MM.1S (cell line): ENCODE measurements around the gene TSHZ1.
"Not testable (repeated sequence)": the region's sequence is repeated elsewhere in the genome, so short reads cannot be mapped to it uniquely, and the experiment has no call there.

Source experiments
- DNase-seq: peaks from one replicate; pipeline ENCODE4 v3.0.0-alpha.2; 2015
- H2AFZ ChIP-seq: fragments of 300-600 bp; sonication (generic); 2 replicates; pipeline ENCODE4 v1.6.0; 2016; ENCODE audit warnings: antibody characterized with exemption, low read length
- H3F3A ChIP-seq: fragments of 300-600 bp; sonication (generic); 2 replicates; pipeline ENCODE4 v1.6.1; 2016; ENCODE audit warnings: mild to moderate bottlenecking, antibody characterized with exemption, low read length, moderate library complexity, mixed read lengths; ENCODE audit not compliant: insufficient read depth
- H3K27ac ChIP-seq: fragments of 300-600 bp; sonication (generic); 2 replicates; pipeline ENCODE4 v1.5.1; 2016; ENCODE audit warnings: mild to moderate bottlenecking, low read length
- H3K27me3 ChIP-seq: fragments of 300-600 bp; sonication (generic); replicated peaks from 2 replicates; pipeline ENCODE4 v1.6.0; 2016; ENCODE audit warnings: low read length; ENCODE audit not compliant: insufficient read depth
- H3K36me3 ChIP-seq: fragments of 300-600 bp; sonication (generic); replicated peaks from 2 replicates; pipeline ENCODE4 v1.6.1; 2016; ENCODE audit warnings: mild to moderate bottlenecking, low read length, mixed read lengths; ENCODE audit not compliant: insufficient read depth
- H3K4me1 ChIP-seq: fragments of 300-600 bp; sonication (generic); 2 replicates; pipeline ENCODE4 v1.6.1; 2016; ENCODE audit warnings: low read length, mixed read lengths
- H3K4me2 ChIP-seq: fragments of 300-600 bp; sonication (generic); 2 replicates; pipeline ENCODE4 v1.6.0; 2016; ENCODE audit warnings: low read depth, low read length
- H3K4me3 ChIP-seq: fragments of 300-600 bp; sonication (generic); 2 replicates; pipeline ENCODE4 v1.5.1; 2016; ENCODE audit warnings: low read length, mixed read lengths
- H3K79me2 ChIP-seq: fragments of 300-600 bp; sonication (generic); 2 replicates; pipeline ENCODE4 v1.6.1; 2016; ENCODE audit warnings: mixed run types, low read length, mixed read lengths
- H3K9ac ChIP-seq: fragments of 300-600 bp; sonication (generic); 2 replicates; pipeline ENCODE4 v1.6.1; 2016; ENCODE audit warnings: low read length, mixed read lengths
- H3K9me2 ChIP-seq: fragments of 300-600 bp; sonication (generic); replicated peaks from 2 replicates; pipeline ENCODE4 v1.6.1; 2016; ENCODE audit warnings: mild to moderate bottlenecking, low read length, mixed read lengths; ENCODE audit not compliant: insufficient read depth
- H3K9me3 ChIP-seq: fragments of 300-600 bp; sonication (generic); replicated peaks from 2 replicates; pipeline ENCODE4 v1.6.1; 2016; ENCODE audit warnings: mild to moderate bottlenecking, low read length, mixed read lengths; ENCODE audit not compliant: insufficient read depth
- H4K20me1 ChIP-seq: fragments of 300-600 bp; sonication (generic); 2 replicates; pipeline ENCODE4 v1.6.1; 2016; ENCODE audit warnings: mild to moderate bottlenecking, low read length, moderate library complexity, mixed read lengths; ENCODE audit not compliant: insufficient read depth
- CTCF ChIP-seq: fragments of 300-600 bp; sonication (generic); IDR thresholded peaks from 2 replicates; pipeline ENCODE4 v1.5.1; 2016; ENCODE audit warnings: antibody characterized with exemption, low read length, mixed read lengths
- EZH2 ChIP-seq: fragments of 300-600 bp; sonication (generic); optimal IDR thresholded peaks from 2 replicates; pipeline ENCODE3; 2017; ENCODE audit warnings: low read depth, mild to moderate bottlenecking, antibody characterized with exemption, low read length, mixed read lengths
- EZH2phosphoT487 ChIP-seq: fragments of 300-600 bp; sonication (generic); IDR thresholded peaks from 2 replicates; pipeline ENCODE4 v1.6.1; 2018; ENCODE audit warnings: antibody characterized with exemption, low read length

Gene TSHZ1

GRCh38 chr18:75324686-75325257 lies 114.2 kb downstream of the TSHZ1 start:
- TF ChIP-seq EZH2phosphoT487 (no peak), CTCF (no peak), EZH2 (no peak)
- Histone ChIP-seq H3F3A (no peaks in the 10 kb centered on the region), H3K4me1 (no peaks in the 10 kb centered on the region), H3K9me3 (no peaks in the 10 kb centered on the region), H3K9me2 (no peaks in the 10 kb centered on the region), H3K79me2 (no peaks in the 10 kb centered on the region), H3K9ac (no peak overlapping the region), H3K4me2 (no peak overlapping the region), H4K20me1 (no peaks in the 10 kb centered on the region), H3K27ac (no peak overlapping the region), H2AFZ (no peak overlapping the region), H3K36me3 (no peaks in the 10 kb centered on the region), H3K4me3 (no peak overlapping the region), H3K27me3 (no peaks in the 10 kb centered on the region)
- no peak for DNase-seq

DNA sequence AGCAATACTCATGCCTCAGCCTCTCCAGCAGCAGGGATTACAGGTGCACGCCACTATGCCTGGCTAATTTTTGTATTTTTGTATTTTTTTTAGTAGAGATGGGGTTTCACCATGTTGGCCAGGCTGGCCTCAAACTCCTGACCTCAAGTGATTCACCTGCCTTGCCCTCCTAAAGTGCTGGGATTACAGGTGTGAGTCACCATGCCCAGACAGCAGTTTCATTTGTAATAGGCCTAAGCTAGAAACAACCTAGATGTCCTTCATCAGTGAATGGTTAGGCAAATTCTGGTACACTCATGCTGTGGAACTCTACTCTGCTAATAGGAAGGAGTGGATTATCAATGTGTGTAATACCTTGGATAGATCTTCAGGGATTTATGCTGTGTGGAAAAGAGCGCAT lies 119.2 kb downstream of the TSHZ1 start:
- H3K4me2 ChIP-seq, H3K36me3 ChIP-seq, H3K79me2 ChIP-seq, H3K9me3 ChIP-seq, H3K9ac ChIP-seq, H3K4me3 ChIP-seq, H3F3A ChIP-seq, DNase-seq, H3K27ac ChIP-seq, H2AFZ ChIP-seq, H3K27me3 ChIP-seq, H4K20me1 ChIP-seq, H3K4me1 ChIP-seq, H3K9me2 ChIP-seq: not testable (repeated sequence)

DNA sequence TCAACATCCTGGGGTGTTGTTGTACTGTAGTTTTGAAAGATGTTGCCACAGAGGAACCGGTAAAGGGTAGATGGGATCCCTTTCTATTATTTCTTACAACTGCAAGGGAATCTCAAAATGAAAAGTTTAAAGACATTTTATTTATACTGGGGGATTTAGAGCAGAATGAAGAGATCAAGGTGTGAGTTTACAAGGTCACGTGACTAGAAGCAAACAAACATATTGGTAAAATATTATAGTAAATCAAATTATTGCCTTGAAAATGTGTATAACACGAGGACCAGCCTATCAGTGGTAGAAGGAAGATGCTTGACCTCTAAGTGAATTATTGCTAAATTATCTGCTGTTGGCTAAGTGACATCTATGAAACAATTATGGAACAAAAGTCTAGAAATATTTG lies 119.7 kb downstream of the TSHZ1 start:
- TF ChIP-seq EZH2 (no peak), CTCF (no peak), EZH2phosphoT487 (no peak)
- H3K27me3 ChIP-seq = no peaks in the 10 kb centered on the region
- H2AFZ ChIP-seq = no peak overlapping the region
- no peaks in the 10 kb centered on the region for H3K9me2 ChIP-seq
- H3K9ac ChIP-seq = no peak overlapping the region
- no peaks in the 10 kb centered on the region for H3K4me1 ChIP-seq
- H3K79me2 ChIP-seq = no peaks in the 10 kb centered on the region
- H3K36me3 ChIP-seq = no peaks in the 10 kb centered on the region
- H4K20me1 ChIP-seq = no peaks in the 10 kb centered on the region
- no peaks in the 10 kb centered on the region for H3F3A ChIP-seq
- H3K9me3 ChIP-seq = no peaks in the 10 kb centered on the region
- no peak overlapping the region for H3K27ac ChIP-seq
- no peak overlapping the region for H3K4me3 ChIP-seq
- H3K4me2 ChIP-seq = no peak overlapping the region
- no peak for DNase-seq

GRCh38 chr18:75334869-75335268 lies 124.3 kb downstream of the TSHZ1 start:
- Histone ChIP-seq H3K27me3 (no peaks in the 10 kb centered on the region), H3K4me2 (no peak overlapping the region), H3K9me2 (no peaks in the 10 kb centered on the region), H3K36me3 (no peaks in the 10 kb centered on the region), H3K4me3 (no peak overlapping the region), H3K4me1 (no peaks in the 10 kb centered on the region), H3K79me2 (no peaks in the 10 kb centered on the region), H3K9me3 (no peaks in the 10 kb centered on the region), H3K27ac (no peak overlapping the region), H3F3A (no peaks in the 10 kb centered on the region), H3K9ac (no peak overlapping the region), H4K20me1 (no peaks in the 10 kb centered on the region), H2AFZ (no peak overlapping the region)
- TF ChIP-seq CTCF (no peak), EZH2 (no peak), EZH2phosphoT487 (no peak)
- DNase-seq = no peak
